Gastrocnemius medialis (tissue), 4 donors: ENCODE data around the gene ASAP3.

Source experiments
- CTCF ChIP-seq, 5 experiments: fragments of 450-650 bp in 3 of 5; fragments of 200-600 bp in 2 of 5; sonication (generic) in 2 of 5; IDR thresholded peaks in 4 of 5; conservative IDR thresholded peaks in 1 of 5; 1 replicate in 4 of 5; 2 replicates in 1 of 5; pipeline ENCODE4 v1.5.1; 2016 to 2019; ENCODE audit warnings: antibody characterized with exemption in 5 of 5, mild to moderate bottlenecking in 3 of 5, moderate library complexity in 3 of 5
- POLR2A ChIP-seq, 2 donors: fragments of 450-650 bp; IDR thresholded peaks; one replicate each; pipeline ENCODE4 v1.6.1; 2017; ENCODE audit warnings: antibody characterized with exemption in 2 of 2, mild to moderate bottlenecking in 2 of 2, moderate library complexity in 2 of 2

DNA sequence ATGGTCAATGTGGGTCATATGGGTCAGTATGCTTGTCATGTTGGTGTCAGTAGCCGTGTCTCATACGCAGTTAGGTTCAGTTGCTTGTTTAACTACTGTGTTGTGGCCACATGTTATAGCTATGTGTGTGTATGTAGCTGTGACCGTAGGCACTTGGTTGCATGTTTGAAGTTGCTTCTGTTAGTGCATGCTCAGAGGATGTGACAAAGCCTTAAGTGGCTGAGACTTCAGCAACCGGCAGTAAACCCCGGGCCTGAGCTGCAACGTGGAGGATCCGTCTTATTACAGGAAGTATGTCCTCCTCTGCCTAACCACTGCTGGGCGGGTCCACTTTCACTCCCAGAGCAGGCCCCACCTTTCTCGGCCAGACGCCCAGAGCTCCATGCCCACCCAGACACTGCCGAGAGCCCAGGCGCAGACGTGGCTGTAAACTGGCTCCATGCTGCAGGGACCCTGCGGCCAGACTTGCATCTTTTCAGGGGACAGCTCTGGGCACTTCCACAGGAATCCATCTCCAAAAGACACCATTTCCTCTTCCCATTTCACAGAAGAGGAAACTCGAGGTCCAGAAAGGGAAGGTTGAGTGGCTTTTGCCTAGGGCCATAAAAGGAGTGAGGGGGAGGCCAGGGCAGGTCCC, 61.6 kb downstream of the ASAP3 start:
- TF ChIP-seq CTCF (IDR thresholded peaks at IDR 0.05 in 4 of 5, conservative IDR thresholded peaks at IDR 0.05 in 1 of 5) (no peak), POLR2A (IDR thresholded peaks at IDR 0.05) (no peak)
